SHP77 (cell line): ENCODE data around the gene CDON.
A peak's percentile ranks its signal among the peaks of the same experiment; 100 is the strongest.

ENCODE experiments used
- DNase-seq, 2 experiments: peaks; one replicate each; lab custom pipeline; 2025; lab: John Stamatoyannopoulos, UW

CDON gene, protein sequence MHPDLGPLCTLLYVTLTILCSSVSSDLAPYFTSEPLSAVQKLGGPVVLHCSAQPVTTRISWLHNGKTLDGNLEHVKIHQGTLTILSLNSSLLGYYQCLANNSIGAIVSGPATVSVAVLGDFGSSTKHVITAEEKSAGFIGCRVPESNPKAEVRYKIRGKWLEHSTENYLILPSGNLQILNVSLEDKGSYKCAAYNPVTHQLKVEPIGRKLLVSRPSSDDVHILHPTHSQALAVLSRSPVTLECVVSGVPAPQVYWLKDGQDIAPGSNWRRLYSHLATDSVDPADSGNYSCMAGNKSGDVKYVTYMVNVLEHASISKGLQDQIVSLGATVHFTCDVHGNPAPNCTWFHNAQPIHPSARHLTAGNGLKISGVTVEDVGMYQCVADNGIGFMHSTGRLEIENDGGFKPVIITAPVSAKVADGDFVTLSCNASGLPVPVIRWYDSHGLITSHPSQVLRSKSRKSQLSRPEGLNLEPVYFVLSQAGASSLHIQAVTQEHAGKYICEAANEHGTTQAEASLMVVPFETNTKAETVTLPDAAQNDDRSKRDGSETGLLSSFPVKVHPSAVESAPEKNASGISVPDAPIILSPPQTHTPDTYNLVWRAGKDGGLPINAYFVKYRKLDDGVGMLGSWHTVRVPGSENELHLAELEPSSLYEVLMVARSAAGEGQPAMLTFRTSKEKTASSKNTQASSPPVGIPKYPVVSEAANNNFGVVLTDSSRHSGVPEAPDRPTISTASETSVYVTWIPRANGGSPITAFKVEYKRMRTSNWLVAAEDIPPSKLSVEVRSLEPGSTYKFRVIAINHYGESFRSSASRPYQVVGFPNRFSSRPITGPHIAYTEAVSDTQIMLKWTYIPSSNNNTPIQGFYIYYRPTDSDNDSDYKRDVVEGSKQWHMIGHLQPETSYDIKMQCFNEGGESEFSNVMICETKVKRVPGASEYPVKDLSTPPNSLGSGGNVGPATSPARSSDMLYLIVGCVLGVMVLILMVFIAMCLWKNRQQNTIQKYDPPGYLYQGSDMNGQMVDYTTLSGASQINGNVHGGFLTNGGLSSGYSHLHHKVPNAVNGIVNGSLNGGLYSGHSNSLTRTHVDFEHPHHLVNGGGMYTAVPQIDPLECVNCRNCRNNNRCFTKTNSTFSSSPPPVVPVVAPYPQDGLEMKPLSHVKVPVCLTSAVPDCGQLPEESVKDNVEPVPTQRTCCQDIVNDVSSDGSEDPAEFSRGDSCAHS (N-terminal part only)

DNA sequence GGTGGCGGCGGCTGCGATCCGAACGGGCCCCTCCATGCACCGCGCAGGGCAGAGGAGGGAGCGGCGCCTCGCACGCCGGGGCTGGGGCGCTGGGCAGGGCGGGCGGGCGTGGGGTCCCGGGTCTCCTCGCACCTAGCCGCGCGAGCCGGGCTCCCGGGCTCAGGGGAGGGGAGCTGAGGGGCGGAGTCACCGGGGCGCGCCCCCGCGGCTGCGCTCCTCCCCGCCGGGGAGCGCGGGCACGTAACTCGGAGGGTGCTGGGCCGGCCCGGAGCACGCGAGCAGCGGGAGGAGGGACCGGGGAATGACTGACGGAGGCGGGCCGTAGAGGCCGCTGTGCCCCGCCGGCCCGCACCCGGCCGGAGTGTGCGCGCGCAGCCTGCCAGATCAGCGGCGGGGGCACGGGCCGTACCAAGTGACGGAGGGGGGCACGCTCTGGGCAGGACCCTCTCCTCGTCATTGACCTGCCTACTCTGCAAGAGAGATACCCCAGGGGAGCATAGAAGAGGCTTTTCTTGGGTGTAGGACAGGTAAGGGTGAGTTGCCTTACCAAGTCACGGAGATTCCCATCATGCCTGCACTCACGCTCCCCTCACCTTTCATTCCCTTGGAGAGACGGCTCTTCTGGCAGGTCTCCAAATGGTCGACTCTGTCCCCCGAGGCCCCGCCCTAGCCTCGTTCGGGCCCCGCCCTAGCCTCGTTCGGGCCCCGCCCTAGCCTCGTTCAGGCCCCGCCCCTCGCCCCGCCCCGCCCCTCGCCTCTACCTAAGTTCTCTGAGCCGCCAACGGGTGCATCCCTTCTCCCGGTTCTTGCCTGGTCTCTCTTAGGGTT lies at the start of gene CDON:
TSS of gene CDON (minus strand) at position 188 of the 828 bp plus-strand sequence. CDS start 39,390 bp downstream, outside the sequence.
- peak; percentile 78 to 88 for DNase-seq

DNA sequence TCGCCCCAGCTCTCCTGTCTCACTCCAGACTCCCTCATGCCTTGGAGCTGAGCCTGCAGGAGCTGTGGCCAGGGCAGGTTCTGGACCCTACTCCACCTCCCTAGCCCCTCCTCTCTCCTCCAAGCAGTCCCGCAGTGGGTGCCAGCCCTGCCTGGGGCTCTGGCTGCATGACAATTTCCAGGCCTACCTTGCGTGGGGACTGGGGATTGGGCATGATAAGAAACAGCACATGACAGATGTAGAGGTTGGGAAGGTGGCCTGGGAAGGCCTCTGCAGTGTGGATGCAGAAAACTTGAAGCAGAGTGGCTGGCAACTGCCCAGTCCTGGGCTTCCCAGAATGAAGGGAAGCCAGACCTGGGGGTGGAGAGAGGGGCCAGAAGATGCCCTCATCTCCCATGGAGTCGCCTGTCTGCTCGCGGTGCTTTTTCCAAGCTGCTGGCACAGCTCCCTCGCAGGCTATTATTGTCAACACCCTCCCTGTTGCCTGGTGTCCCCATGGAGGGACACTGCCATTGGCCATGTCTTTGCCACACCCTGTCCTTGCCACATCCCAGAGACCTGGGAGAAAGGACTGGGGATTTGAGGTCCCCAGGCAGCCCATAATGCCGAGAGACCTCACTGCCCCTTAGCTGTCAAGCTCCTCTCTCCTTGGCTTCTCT lies 48.9 kb upstream of the CDON start:
- DNase-seq = no peak

DNA sequence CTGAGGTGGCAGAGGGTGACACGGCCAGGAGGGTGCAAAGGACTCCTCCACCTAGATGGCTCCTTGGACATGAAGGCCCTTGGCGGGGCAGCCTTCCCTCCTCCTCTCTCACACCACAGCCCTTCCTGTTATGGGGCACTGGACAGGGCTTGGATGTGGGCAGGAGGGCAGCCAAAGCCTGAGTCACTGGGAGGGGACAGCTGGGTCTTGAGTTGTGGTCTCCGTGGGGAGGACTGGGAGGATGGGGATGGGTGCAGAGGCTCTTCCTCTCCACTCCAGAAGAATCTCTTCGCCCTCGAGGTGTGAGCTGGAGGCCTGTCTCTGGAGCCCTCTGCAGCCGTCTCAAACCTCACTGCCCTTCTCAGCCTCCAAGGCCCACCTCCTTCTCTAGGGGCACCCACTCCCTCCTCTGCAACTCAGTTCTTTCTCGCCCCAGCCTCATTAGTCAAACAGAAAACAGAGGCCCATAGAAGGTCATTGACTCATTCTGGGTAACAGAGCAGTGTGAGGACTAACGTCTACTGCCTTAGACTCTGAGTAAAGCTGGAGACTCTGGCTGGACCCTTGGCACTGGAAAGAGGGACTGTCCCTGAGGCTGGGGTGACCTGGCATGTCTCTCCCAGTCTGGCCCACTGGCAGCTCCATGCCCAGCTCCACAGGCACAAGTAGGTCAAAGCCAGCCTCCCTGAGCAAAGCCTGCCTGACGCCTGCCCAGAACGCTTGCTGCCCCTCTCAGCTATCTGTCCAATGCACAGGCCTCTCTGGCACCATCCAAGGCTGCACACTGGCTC lies 47.5 kb upstream of the CDON start:
- no peak for DNase-seq

DNA sequence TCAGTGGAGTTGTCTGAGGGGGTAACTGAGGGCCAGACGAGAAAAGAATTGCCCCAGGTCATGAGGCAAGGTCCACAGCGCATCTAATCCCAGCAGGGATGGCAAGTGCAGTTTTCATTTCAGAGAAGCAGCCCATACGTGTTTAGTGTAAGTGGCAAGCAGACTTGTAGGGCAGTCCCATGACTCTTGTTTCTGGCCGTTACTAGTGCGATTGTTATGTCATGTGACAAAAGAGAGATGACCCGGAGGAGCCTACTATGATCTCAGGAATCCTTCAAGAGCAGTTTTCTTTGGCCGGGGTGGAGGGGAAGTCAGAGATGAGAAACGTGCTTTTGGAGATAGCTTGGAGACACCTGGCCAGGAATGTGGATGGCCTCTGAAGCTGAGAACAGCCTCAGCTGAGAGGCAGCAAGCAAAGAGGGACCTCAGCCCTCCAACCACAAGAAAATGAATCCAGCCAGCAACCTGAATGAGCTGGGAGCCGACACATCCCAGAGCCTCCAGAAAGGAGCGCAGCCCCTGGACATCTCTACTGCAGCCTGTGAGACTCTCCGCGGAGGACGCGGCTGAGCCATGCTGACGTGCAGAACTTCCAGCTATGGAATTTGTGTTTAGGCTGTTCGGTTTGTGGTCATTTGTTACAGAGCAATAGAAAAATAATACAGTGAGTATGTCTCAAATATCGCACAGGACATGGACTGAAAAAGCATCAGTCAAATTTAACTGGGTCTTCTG lies 44.1 kb upstream of the CDON start:
- no peak for DNase-seq

DNA sequence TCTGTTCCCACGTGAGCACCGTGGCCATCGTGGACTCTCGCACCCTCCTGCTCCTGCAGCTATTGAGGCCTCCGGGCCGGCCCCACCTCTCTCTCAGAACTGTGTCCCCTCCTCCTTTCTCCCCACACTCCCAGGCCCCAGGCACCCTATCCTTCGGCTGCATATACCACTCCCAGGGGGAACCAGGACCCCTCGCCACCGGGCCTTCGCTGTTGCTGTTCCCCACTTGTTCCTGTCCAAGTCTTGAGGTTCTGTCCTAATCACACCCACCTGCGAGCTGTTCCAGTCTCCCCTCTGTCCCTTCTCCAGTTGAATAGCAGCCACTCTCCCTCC lies 43.0 kb upstream of the CDON start:
- no peak for DNase-seq

DNA sequence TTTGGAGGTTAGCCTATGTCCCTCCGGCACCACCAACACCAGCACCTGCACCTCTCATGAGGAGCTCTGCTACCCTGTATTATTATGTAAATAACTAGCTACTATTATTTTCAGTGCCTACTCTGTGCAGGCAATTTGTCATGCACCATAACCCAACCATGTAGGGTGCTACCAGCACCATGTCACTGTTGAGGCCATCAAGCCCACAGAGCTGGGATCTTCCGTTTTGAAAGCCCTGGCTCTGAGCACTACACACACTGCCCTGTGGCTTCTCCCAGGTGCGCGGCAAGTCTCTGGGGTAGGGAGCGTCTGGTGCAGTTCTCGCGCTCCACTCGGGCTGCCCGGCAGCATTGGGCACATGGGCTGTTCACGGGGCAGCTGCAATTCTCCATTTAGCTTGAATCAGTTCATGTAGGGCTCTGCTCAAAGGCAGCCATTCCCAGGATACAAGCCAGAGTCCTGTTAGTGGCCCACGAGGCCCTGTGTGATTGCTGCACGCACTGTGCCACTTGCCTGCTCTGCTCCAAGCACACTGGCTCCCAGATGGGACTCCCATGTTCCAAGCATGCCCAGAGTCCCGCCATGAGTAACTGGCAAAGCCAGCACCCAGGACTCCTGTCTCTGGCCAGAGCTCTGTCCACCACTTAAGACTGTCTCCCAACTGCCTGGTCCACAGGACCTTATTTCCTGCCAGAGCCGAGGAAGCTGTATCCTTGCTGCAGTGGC lies 42.5 kb upstream of the CDON start:
- no peak for DNase-seq

DNA sequence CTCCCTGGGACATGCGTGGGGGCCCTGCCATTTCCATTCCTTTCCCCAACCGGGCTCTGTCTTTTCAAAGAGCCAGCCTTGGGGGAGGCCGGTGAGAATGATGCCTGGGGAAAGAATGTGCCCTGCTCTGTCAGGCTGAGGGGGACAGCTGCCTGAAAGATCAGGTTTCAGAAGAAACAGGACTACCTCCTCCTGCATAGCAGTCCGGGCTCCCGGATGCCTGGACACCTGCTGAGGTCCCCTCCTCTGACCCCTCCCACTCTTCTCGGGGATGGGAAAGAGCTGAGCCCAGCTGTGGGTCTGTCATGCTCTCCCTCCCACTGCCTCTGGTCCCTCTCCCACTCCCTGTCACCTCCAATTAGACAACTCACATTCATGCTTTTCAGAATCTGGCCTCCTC lies 41.8 kb upstream of the CDON start:
- DNase-seq = peak; percentile 44 to 77

DNA sequence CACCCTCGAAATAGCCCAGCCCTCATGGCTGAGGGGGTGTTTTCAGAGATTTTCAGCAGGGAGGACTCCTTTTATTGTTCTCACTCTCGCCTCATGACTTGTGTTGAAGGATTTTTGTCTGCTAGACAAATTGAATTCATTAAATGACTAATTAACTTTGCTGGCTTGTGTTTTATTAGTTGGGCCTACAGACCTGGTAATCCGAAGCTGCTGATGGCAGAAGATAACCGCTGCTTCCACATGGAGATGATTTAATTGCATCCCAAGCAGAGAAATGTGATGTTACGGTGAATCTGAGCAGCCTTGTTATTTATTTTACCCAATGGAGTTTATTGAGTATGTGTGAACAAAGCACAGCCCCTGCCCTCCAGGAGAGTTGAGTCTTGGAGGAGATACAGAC lies 40.5 kb upstream of the CDON start:
- DNase-seq = no peak

DNA sequence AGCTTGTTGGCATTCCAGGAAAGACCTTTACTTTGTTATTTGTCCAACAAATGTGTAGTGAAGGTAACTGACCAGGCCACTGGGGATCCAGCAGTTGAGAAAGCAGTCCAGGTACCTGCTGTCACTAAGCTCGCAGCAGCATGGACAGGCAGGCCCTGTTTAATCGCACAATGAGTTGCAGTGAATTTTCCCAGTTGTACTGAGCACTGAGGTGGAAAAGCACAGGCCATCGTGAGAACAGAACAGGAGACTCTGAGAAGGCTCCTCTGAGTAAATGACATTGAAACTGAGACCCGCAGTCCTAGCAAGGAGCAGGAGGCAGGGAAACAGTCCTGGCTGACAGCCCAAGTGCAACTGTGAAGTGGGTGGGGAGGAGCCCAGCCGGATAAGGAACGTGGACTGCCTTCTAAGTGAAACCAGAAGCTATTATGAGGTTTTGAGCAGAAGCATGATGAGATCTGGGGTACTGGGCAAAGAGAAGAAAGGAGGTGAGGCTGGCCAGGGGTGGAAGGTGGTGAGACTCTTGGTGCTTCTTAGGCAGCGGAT lies 39.8 kb upstream of the CDON start:
- DNase-seq = no peak

DNA sequence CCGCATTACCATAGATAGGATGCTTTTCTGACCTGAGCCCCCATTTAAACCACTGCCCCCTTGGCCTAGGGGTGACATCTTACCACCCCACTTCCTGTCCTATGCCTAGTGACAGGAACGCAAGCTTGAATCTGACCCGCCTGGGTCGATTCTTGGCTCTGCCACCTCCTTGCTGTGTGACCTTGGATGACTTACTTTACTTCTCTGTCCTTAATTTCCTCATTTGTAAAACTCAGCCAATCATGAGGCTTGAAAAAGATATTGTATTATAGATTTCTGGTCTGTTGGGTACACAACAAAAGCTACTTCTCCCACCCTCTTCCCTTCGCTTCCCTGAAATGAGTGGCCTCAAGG lies 39.2 kb upstream of the CDON start:
- no peak for DNase-seq

DNA sequence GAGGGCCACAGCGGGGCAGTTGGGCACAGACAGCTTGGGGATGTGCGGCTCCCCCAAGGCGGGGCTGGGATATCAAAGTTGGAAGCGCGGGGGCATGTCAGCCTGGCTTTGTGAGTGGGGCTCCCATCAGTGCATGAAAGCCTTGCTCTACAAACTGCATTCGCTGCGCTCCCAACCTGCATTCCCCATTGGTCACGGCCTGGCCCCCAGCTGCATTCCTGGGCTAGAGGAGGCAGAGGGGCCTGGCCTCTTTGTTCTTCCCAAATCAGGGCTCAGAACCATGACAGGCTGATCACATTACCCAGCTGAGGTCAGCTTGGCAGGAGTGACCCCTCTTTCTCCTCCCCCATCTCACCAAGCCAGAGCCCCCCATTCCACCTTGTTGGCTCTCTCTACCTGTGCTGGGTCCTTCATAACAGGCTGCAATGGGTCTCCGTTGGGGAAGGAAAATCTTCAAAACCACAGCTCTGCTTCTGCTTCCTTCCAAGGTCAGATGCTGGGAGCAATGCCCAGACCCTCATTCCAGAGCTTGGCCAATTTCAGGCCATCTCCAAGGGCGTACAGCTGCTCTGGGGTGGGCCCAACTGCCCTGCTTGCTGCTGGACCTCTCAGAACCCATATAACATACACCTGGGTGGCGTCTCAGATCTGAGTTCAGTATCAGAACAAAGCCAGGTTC lies 38.7 kb upstream of the CDON start:
- DNase-seq = no peak

DNA sequence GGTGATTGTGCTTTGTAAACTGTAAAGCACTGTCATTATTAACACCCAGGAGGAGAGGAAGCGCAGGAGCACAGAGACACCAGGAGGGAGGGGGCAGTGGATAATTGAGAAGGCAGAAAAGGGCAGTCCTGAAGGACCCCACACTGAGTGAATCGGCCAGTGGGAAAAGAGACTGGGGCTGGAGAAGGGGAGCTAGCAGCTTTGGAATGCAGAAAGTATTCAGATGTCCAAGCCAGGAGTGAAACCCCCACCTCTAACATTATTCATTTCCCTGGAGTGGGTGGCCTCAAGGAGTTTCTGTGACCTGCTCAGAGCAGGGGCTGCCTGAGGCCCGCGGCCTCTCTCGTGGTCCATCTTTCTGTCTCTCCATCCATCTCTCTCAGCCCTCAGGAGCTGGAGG lies 38.0 kb upstream of the CDON start:
- DNase-seq = no peak

DNA sequence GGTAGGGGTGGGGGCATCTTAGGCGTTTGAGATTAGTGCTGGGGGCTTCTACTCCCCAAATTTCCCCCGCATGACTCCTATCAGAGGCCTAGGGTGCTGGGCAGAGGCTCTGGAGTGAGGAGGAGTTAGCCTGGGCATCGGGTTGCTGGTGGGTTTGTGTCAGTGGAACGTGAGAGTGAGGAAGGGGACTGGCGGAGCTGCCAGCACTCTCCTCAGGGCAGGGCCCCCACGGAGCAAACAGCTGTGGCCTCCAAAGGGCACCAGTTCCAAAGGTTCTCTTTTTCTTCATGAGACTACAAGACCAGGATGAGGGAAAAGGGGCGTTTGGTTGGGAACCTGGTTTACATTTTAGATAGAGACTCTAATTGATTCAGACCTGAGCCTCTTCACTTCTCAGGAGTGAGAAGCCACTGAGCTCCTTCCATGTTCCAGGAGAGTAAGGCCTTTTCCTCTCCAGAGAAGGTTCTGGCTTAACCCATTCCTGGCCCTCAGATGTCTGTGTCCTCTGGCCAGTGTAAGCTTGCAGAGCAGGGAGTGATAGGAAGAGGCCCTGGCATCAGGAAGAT lies 35.6 kb upstream of the CDON start:
- no peak for DNase-seq

DNA sequence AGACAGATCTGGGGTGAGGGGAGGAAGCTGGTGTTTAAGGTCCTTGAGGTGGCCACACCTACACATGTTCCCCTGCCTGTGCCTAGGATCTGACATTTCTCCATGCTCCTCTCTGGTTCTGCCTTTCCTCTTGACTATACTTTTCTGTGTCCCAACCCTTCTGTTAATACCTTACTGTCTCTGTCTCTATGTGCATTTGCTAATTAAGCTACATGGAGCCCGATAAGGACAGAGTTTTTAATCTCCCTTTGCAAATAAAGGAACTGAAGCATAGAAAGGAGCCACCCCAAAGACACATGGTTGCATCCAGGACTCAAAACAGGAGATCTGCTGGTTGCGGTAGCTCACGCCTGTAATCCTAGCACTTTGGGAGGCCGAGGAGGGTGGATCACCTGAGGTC lies 33.1 kb upstream of the CDON start:
- DNase-seq = no peak

DNA sequence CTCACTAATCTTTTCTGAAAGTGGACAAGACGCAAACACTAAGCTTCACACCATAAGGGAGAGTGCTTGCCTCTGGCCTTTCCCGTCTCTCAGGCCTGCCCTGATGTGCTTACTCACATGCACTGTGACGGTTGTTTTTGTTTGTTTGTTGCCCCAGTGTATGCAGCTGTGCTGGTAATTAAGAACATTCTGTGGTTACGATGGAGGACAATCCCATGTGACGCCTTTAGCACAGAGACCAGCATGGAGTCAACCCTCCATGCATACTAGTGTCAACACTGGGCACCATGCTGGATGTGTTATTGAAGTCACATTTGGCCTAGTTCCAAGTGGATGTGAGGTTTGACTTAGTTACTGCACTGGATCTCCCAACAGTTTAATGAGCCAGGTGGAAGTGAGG lies 27.8 kb upstream of the CDON start:
- peak in 1 of 2 experiments; percentile 56 for DNase-seq

DNA sequence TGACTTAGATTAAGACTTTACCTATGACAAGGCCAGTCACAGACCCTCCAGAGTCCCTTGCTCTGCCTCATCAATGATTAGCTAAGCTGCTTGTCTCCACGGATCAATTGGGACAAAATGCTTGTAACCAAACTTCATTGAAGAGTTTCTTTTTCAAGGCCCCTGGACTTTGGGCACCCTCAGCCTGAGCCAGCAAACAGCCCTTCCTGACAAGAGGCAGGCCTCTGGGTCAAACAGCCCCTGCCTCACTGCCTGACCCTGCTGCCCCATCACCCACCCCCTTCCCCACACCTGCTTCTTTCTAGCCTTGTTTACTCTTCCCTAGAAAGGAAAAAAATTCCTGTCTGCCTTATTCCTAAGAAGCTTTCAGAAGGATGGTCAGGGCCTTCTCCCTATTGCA lies 26.3 kb upstream of the CDON start:
- DNase-seq = no peak

DNA sequence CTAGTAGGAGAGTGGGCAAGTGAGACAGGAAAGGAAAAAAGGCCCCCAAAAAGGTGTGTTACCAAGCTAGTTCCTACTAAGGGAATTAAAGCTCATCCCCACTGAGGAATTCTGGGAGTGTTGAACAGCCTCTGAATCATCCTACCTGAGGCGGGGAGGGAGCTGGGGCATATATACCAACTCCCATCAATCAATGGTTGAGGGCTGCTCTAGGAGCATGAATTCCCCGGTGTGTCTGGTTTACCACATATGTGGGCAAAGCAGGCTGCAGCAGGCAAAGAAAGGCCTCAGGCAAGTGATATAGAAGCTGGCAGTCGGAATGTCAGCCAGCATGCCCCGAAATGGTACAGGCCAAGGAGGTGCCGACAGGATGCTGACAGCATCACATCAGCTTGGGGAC lies 23.6 kb upstream of the CDON start:
- no peak for DNase-seq

DNA sequence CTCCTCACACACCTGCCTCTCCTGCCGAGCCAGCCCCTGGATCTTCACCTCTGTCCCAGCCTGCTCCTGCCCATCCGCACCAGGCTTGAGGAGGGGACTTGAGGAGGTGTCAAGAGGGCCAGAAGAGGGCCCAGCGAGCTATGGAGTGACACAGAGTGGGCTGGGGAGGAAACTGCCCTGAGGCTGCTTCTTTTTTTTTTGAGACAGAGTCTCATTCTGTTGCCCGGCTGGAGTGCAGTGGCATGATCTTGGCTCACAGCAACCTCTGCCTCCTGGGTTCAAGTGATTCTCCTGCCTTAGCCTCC lies 21.9 kb upstream of the CDON start:
- no peak for DNase-seq
